Kidney (tissue), 14 donors: ENCODE measurements around the gene ING3. TPM values are rescaled to one million over a fixed set of nuclear protein-coding genes. Genes with fewer than 3 reads are reported as not detected.

Experiments
- DNase-seq, 5 donors: peaks; one replicate each; pipeline ENCODE4 v3.0.0-alpha.2; 2013 to 2020
- FAIRE-seq: peaks from 2 replicates; lab custom pipeline; 2012; peaks lifted over from hg19 to GRCh38; lab: Jason Lieb, UNC
- H3K27ac ChIP-seq, 2 donors: one replicate each; pipeline ENCODE4 v1.7.0; 2013; ENCODE audit warnings: low read depth in 2 of 2, low read length in 2 of 2, inconsistent platforms in 1 of 2
- H3K27me3 ChIP-seq: one replicate; pipeline ENCODE4 v1.7.1; 2013; ENCODE audit warnings: low read length, inconsistent platforms; ENCODE audit not compliant: control insufficient read depth, insufficient read depth
- H3K36me3 ChIP-seq, 3 donors: one replicate each; pipeline versions ENCODE4 v1.7.0 to v1.7.1; 2013; ENCODE audit warnings: low read length in 3 of 3, control low read depth in 1 of 3, inconsistent platforms in 1 of 3; ENCODE audit not compliant: insufficient read depth in 3 of 3, control insufficient read depth in 2 of 3
- H3K4me1 ChIP-seq, 3 donors: one replicate each; pipeline versions ENCODE4 v1.7.0 to v1.7.1; 2013; ENCODE audit warnings: low read length in 3 of 3, inconsistent platforms in 1 of 3, low read depth in 1 of 3; ENCODE audit not compliant: control insufficient read depth in 2 of 3, insufficient read depth in 2 of 3
- H3K4me3 ChIP-seq, 3 donors: one replicate each; pipeline versions ENCODE4 v1.7.0 to v1.8.1; 2013; ENCODE audit warnings: low read length in 3 of 3, control low read depth in 1 of 3, inconsistent platforms in 1 of 3
- H3K9ac ChIP-seq, 3 donors: one replicate each; pipeline versions ENCODE4 v1.7.0 to v1.7.1; 2013; ENCODE audit warnings: low read length in 3 of 3, control low read depth in 1 of 3, inconsistent platforms in 1 of 3
- H3K9me3 ChIP-seq, 3 donors: one replicate each; pipeline versions ENCODE4 v1.7.0 to v1.7.1; 2013; ENCODE audit warnings: low read length in 3 of 3, control low read depth in 1 of 3, inconsistent platforms in 1 of 3; ENCODE audit not compliant: control insufficient read depth in 2 of 3, insufficient read depth in 1 of 3
- CTCF ChIP-seq: IDR thresholded peaks from 3 replicates; pipeline ENCODE4 v1.5.1; 2012; ENCODE audit warnings: mild to moderate bottlenecking, moderate library complexity, borderline replicate concordance; ENCODE audit not compliant: insufficient read depth; ENCODE audit errors: extremely low read depth
- intact Hi-C: fragments of 100-400 bp; cut with DNase I; formaldehyde crosslinking; loops from one replicate; pipeline ENCODE4 v1.11.1; 2022
- polyA plus RNA-seq: library from polyadenylated mRNA; stranded (reverse); fragments of 350-450 nt; fragmentation: Illumina TruSeq; extraction: RNeasy Lipid Tissue Mini Kit (QIAGEN cat#74804); gene quantifications from one replicate; pipeline ENCODE4 v1.2.3, GENCODE V29; 2014; ENCODE audit warnings: low read depth, low replicate concordance; ENCODE audit not compliant: insufficient read depth
- total RNA-seq: library from RNA; stranded (reverse); fragmentation: NEBNext Ultra II Directional; extraction: Animal tissue kit (Norgen Biotek cat#: 25700); gene quantifications from one replicate; pipeline ENCODE4 v1.2.1, GENCODE V29; 2021
- donor health status: control.
- donor health status: control.
- donor health status: control.
- donor health status: control.
- donor health status: control.
- donor health status: DM: yes; HTN: yes; CAD: no.
- donor health status: Normal renal cell carcinoma (clear cell type).

Gene ING3
- total and polyA plus RNA-seq, 2 donors from 2014 or later: 5.2 to 20.8 TPM

DNA sequence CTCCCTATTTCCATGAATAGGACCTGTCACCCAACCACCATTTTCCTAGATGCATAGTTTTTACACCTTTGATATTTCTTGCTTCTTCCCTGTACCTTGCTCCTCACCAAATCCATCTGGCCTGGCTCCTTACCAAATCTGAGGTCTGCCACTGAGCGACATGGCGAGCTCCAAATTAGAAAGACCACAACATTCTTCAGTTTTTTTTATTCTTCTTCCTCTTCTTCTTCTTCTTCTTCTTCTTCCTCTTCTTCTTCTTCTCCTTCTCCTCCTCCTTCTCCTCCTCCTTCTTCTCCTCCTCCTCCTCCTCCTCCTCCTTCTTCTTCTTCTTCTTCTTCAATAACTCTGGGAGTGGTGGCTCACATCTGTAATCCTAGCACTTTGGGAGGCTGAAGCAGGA lies 45.1 kb downstream of the ING3 start:
- no peaks in the 10 kb centered on the region for H3K27me3 ChIP-seq
- H3K4me1 ChIP-seq: peaks cover 0 to 4% (median 3%) of the 10 kb centered on the region in 3 donors
- TF ChIP-seq CTCF: no peak
- H3K9me3 ChIP-seq: no peaks in the 10 kb centered on the region
- no peaks in the 10 kb centered on the region for H3K36me3 ChIP-seq
- intact Hi-C loops: no loop called here
- DNase-seq (no peak), FAIRE-seq (no peak)
- H3K27ac ChIP-seq: no peak overlapping the region
- H3K9ac ChIP-seq: no peak overlapping the region
- H3K4me3 ChIP-seq: no peak overlapping the region

GRCh38 chr7:120996333-120996987 lies 45.9 kb downstream of the ING3 start:
- Histone ChIP-seq H3K9ac (no peak overlapping the region), H3K36me3 (no peaks in the 10 kb centered on the region), H3K27me3 (no peaks in the 10 kb centered on the region), H3K4me1 (peaks cover 0 to 4% (median 3%) of the 10 kb centered on the region in 3 donors), H3K9me3 (no peaks in the 10 kb centered on the region), H3K4me3 (no peak overlapping the region), H3K27ac (no peak overlapping the region)
- FAIRE-seq (peak; percentile 37), DNase-seq (peak in 3 of 5 donors; percentile 33 to 95 (median 69))
- intact Hi-C loops: no loop called here
- no peak for TF ChIP-seq CTCF

GRCh38 chr7:120996988-120997345 lies 46.4 kb downstream of the ING3 start:
- no peak for FAIRE-seq
- no peak for TF ChIP-seq CTCF
- H3K27ac ChIP-seq: no peak overlapping the region
- H3K27me3 ChIP-seq: no peaks in the 10 kb centered on the region
- no peaks in the 10 kb centered on the region for H3K36me3 ChIP-seq
- no peaks in the 10 kb centered on the region for H3K9me3 ChIP-seq
- no peak overlapping the region for H3K9ac ChIP-seq
- DNase-seq: no peak
- intact Hi-C loops: no loop called here
- peaks cover 0 to 4% (median 3%) of the 10 kb centered on the region in 3 donors for H3K4me1 ChIP-seq
- no peak overlapping the region for H3K4me3 ChIP-seq
